Tibial nerve (tissue), 4 donors: Measurements from ENCODE around the gene ISYNA1.

Source experiments
- EP300 ChIP-seq, 2 donors: sonication (generic); formaldehyde crosslinking; IDR thresholded peaks; one replicate each; pipeline ENCODE4 v1.6.1; 2017; ENCODE audit warnings: antibody characterized with exemption in 2 of 2, mild to moderate bottlenecking in 1 of 2
- POLR2A ChIP-seq, 2 donors: fragments of 450-650 bp; IDR thresholded peaks; one replicate each; pipeline ENCODE4 v1.6.1; 2017; ENCODE audit warnings: antibody characterized with exemption in 2 of 2, mild to moderate bottlenecking in 2 of 2, moderate library complexity in 2 of 2
- TF ChIP-seq, protein P1 (sequence below), 5 experiments: fragments of 200-600 bp in 3 of 5; fragments of 450-650 bp in 2 of 5; sonication (generic) in 3 of 5; IDR thresholded peaks; one replicate each; pipeline ENCODE4 v1.5.1; 2016 to 2019; ENCODE audit warnings: antibody characterized with exemption in 5 of 5, mild to moderate bottlenecking in 3 of 5, moderate library complexity in 2 of 5

DNA sequence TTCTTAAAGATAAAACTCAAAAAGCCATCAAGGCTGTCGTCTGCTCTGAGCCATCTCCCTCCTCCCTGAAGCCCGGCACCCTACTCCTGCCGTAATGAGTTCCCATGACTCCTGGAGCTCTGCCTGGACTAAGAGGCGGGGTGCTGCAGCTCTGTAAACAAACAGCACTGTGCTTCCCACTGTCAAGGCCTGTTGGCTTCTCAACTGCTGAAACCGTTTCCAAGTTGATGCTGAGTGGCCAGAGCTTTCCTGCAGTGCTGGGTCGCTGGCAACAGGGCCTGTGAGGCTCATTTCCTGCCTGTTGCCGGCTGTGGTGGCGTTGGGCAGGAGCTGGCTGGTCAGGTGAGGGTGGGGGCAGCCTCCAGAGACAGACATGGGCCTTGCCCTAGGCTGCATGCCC lies 26.7 kb upstream of the ISYNA1 start:
- TF ChIP-seq, protein P1, sequence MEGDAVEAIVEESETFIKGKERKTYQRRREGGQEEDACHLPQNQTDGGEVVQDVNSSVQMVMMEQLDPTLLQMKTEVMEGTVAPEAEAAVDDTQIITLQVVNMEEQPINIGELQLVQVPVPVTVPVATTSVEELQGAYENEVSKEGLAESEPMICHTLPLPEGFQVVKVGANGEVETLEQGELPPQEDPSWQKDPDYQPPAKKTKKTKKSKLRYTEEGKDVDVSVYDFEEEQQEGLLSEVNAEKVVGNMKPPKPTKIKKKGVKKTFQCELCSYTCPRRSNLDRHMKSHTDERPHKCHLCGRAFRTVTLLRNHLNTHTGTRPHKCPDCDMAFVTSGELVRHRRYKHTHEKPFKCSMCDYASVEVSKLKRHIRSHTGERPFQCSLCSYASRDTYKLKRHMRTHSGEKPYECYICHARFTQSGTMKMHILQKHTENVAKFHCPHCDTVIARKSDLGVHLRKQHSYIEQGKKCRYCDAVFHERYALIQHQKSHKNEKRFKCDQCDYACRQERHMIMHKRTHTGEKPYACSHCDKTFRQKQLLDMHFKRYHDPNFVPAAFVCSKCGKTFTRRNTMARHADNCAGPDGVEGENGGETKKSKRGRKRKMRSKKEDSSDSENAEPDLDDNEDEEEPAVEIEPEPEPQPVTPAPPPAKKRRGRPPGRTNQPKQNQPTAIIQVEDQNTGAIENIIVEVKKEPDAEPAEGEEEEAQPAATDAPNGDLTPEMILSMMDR (IDR thresholded peaks at IDR 0.05) = peak in 1 of 5 experiments; percentile 5
- peak in 1 of 2 donors; percentile 34 for TF ChIP-seq POLR2A (IDR thresholded peaks at IDR 0.05)
- peak in 1 of 2 donors; percentile 75 for TF ChIP-seq EP300 (IDR thresholded peaks at IDR 0.05)
